Measurements from ENCODE around the gene UBR3.
"Not testable (repeated sequence)": the region's sequence is repeated elsewhere in the genome, so short reads cannot be mapped to it uniquely, and the experiment has no call there.

UBR3 gene

DNA sequence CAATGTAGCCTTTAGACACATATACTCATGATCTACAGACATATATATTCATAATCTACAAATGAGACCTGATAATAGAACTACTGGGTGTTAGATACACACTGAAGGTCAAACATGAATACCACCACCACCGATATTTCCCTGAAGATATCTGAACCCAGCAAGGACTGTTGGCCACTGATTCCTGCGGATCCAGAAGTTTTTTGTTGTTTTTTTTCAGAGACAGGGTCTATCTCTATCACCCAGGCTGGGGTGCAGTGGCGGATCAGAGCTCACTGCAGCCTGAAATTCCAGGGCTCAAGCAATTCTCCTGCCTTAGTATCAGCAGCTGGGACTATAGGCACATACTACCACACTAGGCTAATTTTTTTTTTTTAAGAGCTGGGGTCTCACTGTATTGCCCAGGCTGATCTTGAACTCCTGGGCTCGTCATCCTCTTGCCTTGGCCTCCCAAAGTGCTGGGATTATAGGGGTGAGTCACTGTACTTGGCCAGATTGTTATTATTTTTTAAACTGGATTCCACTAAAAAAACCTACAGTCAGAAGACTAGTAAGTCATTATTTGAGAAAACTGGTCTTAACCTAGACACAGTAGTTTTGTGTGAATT is 4.4 kb upstream of the UBR3 start:
- DNase-seq = no peak

DNA sequence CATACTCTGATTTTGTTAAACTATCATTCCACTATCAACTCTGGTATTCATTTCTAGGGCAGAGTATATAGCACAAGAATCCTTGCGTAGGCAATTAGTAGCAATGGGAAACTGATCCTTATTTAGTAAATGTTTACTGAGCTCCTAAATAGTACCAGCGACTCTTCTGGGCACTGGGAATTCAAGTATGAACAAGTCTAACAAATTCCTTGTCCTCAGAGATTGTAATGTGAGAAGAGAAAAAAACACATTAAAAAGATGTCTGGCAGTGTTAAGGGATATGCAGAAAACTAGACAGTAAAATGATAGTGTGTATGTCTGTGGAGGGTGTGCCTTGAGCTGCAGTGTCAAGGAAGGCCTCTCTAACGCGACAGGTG is 3.3 kb upstream of the UBR3 start:
- no peak for DNase-seq

DNA sequence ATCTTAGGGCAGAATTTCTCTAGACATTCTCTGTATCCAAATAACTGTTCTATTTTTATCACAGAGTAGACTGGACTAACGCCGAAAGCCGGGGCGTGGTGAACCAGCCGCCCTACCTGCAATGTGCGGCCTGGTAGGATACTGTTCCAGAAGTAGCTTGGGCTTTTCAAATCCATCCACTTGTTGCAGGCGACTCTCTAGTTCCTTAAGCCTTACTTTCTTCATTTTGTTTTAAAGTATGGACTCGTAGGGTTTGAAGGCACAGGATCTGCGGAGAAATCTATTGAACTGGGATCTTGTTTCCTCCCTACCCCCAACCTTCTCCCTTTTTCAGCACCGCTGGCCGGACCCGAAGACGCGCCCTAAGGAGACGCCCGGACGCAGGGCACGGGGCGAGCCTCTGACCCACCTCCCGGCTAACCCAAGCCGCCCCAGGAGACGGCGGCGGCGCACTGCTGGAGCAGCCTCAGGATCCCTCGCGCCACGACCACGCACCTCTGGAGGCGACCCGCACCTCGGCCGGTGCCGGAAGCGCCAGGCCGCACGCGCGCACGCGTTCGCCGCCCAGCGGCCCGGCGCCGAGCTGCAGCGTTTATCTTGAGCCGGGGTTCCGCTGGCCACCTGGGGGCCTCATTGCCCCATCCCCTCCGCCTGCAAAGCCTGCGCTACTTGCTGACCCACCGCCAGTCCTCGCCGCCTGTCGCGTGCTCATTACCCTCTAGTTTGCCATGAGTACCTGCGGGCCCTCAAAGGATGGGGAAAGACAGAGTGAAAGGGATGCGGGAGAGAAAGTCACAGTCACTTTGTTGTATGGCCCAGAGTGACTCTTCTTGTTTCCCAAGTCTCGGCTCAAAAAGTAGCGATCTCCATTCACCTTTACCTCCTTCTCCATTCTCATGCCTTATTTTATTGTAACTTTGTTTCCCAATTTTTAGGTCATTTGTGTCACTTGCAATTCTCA is 2.6 kb upstream of the UBR3 start, which contains the start of gene METTL5:
Gene METTL5 (minus strand): TSS at position 533 of the 961 bp plus-strand sequence. CDS start 308 bp downstream, at position 225.
- DNase-seq = peak; percentile 85

DNA sequence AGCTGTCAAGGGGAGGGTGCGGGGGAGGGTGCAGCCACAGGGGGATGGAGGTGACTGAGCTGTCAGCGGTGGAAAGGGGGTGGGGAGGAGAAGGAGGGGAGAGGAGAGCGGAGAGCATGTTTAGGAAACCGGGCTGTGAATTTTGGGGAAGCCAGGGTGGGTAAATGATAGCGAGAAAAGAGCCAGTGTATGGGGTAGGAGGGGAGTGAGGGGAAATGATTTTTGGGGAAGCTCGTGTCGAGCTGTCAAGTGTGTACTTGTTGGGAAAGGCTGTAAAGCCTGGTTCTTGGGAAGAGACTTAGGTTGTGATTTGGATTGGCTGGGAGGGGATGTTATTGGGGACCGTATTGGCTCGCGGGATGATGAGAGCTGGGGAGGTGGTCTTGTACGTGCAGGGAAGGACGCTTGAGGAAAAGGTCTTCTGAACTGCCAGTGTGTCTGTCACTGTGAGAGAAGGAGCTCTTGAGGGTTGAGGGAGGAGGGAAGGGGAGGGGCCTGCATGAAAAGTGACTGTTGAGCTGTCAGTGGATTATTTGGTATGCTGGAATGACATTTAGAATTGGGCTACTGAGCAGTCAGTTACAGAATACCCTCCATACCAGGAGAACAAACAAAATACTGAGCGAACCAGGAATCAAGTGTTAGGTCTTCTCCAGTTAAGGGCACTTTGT is 1.0 kb downstream of the UBR3 start:
- peak; percentile 59 for DNase-seq

DNA sequence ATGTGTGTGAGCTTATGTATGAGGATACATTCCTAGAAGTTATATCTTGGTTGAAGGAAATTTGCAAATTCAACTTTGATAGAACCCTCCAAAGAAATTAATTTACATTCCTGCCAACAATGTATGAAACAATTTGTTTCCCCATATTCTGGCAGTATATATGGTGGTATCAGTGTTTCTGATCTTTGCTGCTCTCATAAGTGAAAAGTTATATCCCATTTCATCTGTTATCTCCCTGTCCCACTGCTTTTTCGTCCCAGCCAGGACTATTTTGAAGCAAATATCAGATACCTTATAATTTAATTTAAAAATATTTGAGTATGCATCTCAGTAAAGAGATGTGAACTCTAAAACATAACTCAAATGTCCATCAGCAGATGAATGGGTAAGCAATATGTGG is 7.1 kb downstream of the UBR3 start:
- no peak for DNase-seq

DNA sequence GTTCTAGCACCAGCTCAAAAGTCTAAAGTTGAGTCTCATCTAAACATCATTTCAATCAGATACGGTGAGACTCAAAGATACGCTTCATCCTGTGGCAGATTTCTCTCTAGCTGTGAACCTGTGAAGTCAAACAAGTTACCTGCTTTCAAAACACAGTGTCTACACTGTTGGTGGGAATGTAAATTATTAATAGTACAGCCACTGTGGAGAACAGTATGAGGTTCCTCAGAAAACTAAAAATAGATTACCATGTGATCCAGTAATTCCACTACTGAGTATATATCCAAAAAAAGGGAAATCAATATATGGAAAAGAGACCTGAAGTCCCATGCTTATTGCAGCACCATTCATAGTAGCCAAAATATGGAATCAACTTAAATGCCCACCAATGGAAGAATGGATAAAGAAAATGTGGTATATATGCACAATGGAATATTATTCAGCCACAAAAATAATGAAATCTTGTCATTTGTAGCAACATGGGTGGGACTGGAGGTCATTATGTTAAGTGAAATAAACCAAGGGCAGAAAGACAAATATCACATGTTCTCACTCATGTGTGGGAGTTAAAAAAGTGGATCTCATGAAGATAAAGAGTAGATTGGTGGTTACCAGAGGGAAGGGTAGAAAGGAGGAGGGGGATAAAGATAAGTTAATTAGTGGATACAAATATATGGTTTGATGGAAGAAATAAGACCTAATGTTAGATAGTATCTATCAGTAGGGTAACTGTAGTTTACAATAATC is 11.7 kb downstream of the UBR3 start:
- no peak for DNase-seq

DNA sequence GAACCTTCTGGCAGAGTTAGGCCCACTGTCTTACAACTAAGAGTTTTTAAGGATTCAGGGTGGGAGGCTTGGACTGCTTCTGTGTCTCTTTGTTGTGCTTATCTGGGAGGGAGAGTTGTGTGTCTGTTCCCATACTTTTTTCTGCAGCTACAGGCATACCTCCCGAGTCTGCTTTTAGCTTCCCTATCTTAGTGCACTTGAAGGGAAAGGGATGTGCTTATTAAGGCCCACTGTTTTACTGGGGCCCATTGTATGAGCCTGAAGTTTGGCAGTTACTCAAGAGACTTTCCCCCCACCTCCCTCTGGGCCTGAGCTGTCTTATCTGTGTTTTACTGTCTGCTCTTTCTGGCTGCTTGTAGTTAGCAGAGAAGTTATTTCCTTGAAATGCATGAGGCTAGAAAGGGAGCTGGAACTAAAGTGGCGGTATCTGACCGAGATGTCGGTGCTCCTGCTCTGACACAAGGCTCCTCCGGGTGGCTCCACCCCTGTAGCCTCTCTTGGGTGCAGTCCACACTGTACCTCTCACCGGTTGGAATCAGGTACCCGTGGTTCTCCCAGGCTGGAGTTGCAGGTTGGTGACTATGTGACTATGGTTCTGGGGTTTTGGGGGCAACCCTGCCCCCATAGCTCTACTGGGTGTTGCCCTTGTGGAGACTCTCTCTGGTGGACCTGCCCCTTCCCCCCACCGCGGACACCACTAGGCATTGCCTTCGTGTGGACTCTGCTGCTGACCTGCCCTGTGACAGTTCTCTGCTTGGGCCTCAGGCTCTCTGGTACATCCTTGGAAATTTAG is 12.9 kb downstream of the UBR3 start:
- no peak for DNase-seq

DNA sequence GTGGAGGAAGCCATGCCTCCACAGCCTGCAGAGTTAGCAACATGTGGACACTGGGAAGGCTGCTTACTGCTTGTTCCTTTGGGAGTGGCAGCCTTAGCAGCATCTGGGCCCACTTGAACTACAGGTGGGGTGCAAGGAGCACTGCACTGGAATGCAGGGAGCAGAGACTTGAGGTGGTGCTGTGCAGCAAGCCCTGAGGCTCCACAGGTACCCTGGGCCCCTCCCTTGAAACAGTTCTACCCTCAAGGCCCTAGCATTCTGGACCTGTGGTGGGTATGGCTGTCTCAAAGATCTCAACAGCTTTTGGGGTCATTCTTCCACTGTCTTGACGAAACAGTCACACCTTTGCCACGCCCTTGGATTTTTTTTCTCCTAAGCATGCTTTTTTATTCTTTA is 13.5 kb downstream of the UBR3 start:
- no peak for DNase-seq

DNA sequence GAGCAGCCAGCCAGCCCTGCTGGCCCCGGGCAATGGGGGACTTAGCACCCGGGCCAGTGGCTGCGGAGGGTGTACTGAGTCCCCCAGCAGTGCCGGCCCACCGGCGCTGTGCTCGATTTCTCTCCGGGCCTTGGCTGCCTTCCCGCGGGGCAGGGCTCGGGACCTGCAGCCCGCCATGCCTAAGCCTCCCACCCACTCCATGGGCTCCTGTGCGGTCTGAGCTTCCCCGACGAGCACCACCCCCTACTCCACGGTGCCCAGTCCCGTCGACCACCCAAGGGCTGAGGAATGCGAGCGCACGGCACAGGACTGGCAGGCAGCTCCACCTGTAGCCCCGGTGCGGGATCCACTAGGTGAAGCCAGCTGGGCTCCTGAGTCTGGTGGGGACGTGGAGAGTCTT is 14.4 kb downstream of the UBR3 start:
- not testable (repeated sequence) for DNase-seq

DNA sequence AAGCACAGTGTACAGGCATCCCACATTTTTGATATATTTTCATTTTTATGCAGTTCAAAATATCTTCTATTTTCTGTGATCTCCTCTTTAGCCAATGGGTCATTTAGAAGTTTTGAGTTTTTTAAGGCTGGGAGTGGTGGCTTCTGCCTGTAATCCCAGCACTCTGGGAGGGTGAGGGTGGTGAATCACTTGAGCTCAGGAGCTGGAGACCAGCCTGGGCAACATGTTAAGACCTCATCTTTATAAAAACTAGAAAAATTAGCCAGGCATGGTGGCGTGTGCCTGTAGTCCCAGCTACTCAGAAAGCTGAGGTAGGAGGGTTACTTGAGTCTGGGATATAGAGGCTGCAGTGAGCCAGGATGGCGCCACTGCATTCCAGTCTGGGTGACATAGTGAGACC is 17.8 kb downstream of the UBR3 start:
- DNase-seq = no peak

DNA sequence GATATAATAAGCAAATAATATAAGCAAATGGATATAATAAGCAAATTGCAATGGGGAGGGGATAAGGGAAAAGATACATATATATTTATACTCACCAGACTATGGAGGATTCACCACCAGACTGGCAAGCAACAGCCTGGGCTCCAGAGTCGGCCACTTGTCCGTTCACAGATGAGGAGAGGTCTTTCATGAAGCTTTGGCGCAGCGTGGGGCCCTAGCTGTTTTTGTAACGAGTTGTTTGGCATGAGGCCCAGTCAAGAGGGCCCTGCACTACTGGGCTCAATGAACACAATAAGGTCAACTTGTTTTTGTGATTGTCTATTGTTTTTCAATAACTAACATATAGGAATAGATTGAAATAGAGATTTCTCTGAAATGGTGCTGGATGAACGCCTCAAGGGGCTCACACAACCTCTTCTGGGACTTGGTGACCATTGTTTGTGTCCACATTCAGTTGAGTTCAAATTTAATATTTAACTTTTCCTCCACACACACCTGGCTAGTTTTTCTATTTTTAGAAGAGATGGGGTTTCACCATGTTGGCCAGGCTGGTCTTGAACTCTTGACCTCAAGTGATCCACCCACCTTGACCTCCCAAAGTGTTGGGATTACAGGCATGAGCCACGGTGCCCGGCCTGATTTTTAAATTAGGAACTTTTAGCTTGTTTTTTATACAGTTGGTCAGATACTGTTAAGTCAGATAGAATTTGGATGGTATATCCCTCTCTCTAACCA is 21.9 kb downstream of the UBR3 start:
- not testable (repeated sequence) for DNase-seq

DNA sequence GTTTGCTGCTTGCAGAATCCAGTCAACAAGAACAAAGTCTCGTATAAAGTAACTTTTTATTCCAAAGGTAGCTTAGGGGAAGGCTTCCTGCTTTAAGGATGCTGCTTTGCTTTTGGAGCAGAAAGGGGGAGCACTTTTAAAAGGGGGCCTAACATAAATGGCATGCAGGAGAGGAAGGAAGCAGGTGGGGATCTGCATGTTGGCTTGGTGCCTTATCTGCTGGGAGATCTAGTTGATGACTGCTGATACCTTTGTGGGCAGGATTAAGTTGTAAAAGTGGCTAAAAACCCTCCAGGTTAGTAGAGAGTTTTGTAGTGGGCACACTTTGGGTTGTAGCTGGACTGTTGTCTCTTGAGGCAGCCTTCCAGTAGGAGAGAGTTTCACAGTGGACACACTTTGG is 22.5 kb downstream of the UBR3 start:
- no peak for DNase-seq

DNA sequence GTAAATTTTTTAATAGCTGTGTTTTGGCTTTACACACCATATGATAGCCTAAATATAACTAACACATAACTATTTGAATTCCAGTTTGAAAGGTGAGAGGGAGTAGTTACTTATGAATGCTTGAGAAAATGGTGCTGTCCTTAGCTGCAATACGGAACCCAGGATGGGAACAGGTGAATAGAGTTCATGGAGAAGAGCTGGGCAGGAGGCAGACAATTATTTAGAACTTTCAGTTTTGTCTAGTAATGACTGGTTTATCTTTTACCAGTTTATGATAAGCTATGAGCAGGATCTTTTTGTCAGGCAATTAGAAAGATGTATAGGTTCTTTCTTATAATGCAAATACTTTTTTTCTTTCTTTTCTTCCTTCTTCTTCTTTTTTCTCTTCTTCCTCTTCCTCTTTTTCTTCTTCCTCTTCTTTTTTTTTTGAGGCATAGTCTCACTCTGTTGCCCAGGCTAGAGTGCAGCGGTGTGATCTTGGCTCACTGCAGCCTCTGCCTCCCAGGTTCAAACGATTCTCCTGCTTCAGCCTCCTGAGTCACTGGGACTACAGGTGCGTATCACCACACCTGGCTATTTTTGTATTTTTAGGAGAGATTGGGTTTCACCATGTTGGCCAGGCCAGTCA is 25.9 kb downstream of the UBR3 start:
- DNase-seq = no peak

DNA sequence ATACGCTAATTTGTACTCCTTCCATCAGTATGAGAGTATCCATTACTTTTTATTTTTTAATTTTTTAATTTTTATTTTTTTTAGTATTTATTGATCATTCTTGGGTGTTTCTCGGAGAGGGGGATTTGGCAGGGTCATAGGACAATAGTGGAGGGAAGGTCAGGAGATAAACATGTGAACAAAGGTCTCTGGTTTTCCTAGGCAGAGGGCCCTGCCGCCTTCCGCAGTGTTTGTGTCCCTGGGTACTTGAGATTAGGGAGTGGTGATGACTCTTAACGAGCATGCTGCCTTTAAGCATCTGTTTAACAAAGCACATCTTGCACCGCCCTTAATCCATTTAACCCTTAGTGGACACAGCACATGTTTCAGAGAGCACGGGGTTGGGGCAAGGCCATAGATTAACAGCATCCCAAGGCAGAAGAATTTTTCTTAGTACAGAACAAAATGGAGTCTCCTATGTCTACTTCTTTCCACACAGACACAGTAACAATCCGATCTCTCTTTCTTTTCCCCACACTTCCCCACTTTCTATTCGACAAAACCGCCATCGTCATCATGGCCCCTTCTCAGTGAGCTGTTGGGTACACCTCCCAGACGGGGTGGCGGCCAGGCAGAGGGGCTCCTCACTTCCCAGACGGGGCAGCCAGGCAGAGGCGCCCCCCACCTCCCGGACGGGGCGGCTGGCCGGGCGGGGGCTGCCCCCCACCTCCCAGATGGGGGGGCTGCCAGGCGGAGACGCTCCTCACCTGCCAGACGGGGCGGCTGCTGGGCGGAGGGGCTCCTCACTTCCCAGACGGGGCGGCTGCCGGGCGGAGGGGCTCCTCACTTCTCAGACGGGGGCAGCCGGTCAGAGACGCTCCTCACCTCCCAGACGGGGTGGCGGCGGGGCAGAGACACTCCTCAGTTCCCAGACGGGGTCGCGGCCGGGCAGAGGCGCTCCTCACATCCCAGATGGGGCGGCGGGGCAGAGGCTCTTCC is 28.3 kb downstream of the UBR3 start:
- not testable (repeated sequence) for DNase-seq

DNA sequence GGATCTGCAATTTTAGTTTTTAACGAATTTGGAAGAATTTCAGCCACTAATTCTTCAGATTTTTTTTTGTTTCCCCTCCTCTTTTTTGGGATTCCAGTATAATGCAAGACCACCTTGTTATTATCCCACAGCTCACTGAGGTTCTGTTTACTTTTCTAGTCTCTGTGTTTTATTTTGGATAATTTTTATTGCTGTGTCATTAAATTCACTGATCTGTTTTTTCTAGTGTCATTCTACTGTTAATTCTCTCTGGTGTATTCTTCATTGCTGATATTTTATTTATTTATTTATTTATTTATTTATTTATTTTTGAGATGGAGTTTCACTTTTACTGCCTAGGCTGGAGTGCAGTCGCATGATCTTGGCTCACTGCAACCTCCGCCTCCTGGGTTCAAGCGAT is 32.2 kb downstream of the UBR3 start:
- DNase-seq = no peak

DNA sequence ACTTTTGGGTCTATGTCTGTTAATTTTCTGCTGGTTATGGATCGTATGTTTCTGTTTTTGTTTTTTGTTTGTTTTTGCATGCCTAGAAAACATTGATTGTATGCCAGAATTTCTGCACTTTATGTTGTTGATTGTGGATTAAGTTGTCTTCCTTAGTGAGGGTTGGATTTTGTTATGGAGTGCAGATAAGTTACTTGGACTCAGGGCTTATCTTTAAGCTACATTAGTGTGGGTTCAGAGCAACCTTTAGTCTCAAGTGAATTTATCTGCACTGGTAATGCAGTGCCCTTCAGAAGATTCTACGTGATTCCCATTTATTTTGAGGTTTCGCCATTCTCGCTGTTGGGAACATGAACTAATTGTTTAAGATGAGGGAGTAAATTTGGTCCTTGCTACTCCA is 32.9 kb downstream of the UBR3 start:
- DNase-seq = no peak

DNA sequence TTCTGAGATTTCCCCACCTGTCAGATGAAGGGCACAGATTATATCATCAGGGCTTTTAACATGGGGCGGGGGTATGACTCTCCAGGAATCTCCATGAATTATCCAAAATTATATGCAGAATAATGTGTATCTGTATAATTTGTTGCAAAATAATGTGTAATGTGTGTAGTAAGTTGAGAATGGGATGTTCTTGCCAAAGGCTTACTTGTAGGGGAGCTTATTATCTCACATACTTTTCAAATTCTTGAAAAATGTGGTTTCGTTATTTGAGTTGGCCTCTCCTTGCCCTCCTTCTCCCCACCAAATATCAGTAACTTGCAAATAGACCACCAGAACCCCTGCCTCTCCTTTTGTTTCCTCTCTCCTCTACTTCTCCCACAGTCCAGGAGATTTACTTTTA is 35.6 kb downstream of the UBR3 start:
- no peak for DNase-seq

DNA sequence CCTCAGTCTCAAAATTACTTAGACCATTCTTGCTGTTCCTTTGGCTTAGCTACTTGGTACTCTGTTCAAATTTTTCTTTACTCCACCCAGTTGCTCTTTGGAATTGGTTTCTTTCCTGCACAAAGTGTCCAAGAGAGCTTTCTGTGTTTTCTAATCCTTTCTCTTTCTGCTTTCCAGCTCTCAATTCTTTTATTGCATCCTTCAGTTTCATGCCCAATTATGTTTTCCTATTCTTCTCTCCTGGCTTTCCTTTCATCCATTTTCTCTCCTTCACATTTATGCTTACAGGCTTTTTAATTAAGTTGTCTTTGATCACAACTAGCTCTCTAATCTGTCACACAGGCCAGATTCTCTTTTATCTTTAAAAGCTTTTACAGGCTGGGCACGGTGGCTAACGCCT is 38.2 kb downstream of the UBR3 start:
- DNase-seq = no peak

DNA sequence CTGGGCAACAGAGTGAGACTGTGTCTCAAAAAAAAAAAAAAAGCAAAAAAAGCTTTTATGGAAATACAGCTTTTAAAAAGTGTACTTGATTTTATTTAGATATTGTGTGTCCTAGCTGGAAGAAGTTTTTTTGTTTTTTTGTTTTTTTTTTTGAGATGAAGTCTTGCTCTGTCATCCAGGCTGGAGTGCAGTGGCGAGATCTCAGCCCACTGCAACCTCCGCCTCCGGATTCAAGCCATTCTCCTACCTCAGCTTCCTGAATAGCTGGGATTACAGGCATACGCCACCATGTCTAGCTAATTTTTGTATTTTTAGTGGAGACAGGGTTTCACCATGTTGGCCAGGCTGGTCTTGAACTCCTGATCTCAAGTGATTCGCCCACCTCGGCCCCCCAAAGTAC is 39.0 kb downstream of the UBR3 start:
- not testable (repeated sequence) for DNase-seq

DNA sequence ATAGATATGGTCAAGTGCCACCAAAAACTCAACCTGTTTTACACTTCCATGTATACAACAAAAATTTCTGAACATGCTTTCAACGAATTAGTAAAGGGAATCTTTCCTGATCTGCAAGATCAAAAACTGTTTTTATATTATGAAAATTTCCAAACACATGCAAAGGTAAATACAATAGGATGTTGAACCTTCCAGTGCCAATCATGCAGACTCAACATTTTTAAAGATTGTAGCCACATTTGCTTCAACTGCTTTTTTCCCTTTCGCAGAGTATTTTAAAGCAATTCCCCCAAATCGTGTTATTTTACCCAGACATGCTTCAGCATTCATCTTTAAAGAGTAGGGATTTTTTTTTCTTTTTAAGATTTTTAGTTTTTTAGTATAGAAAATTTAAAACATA is 40.3 kb downstream of the UBR3 start:
- DNase-seq = no peak
